GM18520 (cell line): ENCODE results near the gene B3GNT5.

Experiments used
- ATAC-seq: cut with Tn5 transposase; IDR thresholded peaks from one replicate; pipeline ENCODE4 v1.9.1; 2021; ENCODE audit not compliant: unreplicated experiment

The B3GNT5 gene

DNA sequence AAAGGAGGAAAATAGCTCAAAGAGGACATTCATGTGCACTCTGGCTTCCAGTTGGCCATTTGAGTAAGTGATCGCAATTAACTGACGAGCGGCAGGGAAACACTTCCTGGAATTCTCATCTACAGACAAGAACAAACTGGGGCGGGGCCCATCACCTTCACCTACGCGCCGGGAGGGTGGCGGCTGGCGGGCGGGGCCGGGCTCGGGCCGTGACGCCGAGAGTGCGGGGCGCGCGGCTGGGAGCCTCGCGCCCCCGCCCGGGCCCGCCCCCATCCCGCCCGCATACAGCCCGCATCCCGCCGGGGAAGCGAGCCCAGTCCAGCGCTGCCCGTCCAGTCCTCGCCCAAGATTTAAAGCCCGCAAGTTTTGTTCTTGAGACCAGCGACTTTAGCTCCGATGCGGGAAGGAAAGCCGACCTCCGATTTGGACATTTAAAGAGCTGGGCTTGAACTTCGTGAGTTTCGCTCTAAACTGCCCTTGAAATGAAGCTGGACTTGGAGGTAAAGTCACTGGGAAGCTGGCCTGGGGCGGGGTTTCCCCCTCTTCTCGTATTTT lies at the start of gene B3GNT5:
B3GNT5 (plus strand) TSS at position 281 of the 555 bp plus-strand sequence. CDS start 16,546 bp downstream, outside the sequence.
- no peak for ATAC-seq

DNA sequence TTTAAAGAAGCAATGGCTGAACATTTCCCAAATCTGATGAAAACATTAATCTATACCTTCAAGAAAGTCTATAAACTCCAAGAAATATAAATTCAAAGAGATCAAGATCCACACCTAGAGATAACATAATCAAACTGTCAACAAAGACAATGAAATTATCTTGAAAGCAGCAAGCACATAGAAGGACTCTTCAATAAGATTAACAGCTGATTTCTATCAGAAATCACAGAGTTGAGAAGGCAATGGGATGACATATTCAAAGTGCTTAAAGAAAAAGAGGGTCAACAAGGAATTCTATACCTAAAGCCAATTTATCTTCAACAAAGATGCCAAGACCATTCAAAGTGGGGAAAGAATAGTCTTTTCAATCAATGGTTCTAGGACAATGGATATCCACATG lies 49.4 kb upstream of the B3GNT5 start:
- no peak for ATAC-seq

DNA sequence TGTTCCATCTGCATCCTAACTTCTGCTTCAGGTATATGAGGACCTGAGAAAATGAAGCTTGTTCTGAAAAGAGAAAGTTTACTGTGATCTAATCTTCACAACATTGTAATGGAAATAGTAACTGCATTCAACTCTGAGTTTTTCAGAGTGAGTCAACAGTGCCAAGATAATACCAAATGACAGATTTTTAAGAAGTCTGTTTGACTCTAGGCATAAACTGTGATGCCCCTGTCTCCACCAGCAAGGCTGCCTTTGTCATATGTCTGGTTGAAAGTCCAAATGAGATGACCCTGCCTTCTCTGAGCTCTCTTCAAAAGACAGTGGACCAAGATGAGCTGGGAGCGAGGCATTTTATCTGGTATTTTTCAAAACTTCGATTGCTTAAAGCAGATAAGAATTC lies 44.8 kb upstream of the B3GNT5 start:
- no peak for ATAC-seq

- ATAC-seq = no peak
Observed at GRCh38 chr3:183208800-183209199, 44.3 kb upstream of the B3GNT5 start.

GRCh38 chr3:183210341-183210740 lies 42.7 kb upstream of the B3GNT5 start:
- no peak for ATAC-seq

- ATAC-seq = no peak
Observed at GRCh38 chr3:183210862-183211341, 42.2 kb upstream of the B3GNT5 start.

DNA sequence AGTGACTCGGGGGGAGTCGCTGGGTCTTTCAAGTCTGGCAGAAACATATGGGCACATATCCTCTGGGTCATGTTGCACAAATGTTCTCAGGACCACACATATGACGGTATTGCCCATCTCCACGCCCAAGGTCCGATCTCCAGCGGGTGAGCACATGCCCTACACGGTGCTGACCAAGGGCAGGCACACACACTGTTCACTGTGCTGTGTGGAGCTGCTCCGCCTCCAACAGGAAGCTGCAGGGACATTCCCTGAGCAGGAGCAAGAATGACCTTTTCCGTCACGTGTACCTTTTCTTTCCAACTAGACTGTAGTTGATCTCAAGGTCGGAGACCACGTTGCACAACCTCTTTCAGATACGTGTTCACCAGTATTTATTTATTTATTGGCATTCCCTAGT lies 41.7 kb upstream of the B3GNT5 start:
- no peak for ATAC-seq

GRCh38 chr3:183212096-183212495 lies 41.0 kb upstream of the B3GNT5 start:
- ATAC-seq = no peak

DNA sequence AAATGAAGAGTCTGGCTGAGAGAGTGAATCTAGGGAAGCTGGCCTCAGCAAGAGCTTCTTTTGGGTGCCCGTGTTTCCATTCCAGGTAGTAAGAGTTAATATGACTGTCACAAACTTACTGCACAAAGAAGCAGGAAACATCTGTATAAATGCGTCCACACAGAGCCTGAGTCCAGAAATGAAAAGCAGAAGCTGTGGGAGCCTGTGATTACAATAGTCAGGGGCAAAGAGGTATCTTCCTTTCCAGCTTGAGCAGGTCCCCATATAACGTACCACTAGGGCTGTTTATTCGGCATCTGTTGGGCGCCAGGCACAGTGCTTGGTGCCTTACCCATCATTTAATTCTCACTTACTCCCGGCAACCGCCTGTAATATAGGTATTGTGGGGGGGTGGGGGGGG lies 40.5 kb upstream of the B3GNT5 start:
- no peak for ATAC-seq

DNA sequence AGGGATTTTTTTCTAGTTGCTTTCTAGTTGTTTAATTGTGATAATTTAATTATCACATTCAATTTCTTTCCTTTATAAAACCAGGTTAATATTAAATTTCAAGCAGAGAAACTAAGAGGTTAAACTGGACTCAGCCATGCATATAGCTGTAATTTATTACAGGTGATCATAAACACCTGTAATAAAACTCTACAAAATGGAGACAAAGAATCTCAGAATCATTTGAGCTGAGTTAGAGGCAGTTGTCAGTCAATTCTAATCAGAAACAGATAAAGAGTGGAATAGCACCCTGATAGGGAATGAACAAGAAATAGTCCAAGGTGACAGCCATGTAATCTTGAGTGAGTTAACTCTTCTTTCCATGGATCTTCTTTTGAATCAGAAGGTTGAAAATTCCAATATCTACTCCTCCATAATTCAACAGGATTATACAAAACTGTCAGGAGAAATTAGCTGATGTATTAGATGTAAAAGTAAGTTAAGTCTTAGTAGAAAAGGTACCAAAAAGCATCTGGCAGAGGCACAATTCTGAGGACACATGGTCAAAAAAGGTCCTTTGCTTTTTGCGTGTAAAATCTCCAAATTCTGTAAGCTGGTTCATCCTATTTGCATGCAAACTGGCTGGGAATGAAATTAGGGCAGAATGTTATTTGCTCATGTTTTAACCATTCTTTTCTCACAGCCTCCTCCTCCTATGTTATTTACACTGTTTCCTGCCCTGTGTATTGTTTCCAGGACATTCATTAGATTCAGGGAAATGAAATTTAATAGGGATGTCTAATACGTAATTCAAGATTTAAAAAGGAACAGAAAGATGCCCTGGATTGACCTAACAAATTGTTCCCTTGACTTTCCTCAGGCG lies 39.4 kb upstream of the B3GNT5 start:
- no peak for ATAC-seq

- ATAC-seq = no peak
Observed at GRCh38 chr3:183214277-183214612, 38.8 kb upstream of the B3GNT5 start.

GRCh38 chr3:183215591-183216202 lies 37.4 kb upstream of the B3GNT5 start:
- no peak for ATAC-seq

DNA sequence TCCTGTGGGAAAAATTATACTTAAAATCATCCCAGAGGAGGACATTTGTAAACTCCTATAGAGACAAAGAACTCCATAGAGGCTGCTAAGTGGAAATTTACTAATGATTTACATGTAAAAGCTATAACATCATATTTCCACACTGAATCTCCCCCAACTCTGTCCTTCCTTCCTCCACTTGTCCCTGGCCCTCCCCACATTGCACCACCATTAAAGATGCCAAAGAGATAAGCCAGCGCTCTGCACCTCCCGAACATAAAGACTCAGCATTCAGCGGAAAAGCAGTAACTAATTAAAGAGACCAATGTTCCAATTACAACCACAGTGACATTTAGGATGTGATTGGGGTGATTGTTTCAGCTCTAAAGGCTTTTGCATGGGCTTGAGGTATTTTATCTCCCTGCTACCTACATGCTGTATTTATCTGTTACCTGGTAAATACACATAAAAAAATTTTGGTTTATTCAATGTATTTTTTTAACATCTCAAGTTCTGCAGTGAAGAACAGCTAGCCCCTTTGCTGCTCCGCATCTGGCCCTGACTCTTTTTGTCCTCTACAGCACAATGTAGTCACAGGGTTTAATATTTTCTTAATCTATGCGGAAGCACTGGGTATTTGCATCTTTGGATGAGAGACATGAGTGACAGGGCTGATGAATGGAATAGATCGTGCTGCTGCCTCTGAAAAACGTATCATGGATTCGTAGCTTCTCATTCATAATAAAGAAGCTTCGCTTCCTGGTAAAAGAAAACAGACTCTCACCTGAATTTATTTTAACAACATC lies 35.3 kb upstream of the B3GNT5 start:
- no peak for ATAC-seq

DNA sequence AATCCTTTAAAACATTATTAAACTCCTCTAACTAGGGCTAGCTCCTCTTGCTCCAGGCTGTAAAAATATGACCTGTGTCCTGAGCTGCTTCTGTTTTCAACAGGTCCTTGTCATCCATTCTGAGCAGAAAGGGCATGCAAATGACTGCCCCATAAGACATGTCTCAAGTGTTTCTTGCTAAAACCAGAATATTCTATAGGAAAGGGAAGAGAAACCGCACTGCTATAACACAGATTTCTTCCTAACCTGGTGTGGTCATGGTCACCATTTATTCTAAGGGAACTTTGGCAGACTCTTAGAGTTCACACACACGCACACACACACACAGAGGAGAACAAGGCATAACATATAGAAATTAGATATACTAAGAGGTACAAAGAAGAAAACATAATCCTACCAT lies 34.2 kb upstream of the B3GNT5 start:
- ATAC-seq = no peak

DNA sequence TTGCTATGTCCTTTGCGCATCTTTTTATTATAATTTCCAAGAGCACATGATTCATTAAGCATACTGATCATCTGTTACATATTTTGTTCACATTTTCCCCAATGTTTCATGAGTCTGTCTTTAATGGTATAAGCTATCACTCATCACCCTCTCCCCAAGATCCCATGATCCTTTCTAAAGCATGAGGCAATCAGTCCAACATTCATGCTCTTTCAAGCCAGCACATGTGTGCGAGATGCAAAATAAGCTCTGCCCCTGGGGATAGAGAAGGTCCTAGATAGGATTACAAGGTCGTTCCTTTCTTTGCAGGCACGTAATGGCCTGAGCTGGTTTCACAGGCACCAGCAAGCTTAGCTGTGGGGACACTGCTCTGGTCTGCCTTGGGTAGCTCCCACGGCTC lies 32.2 kb upstream of the B3GNT5 start:
- ATAC-seq = no peak

GRCh38 chr3:183222631-183223235 lies 30.3 kb upstream of the B3GNT5 start:
- no peak for ATAC-seq

DNA sequence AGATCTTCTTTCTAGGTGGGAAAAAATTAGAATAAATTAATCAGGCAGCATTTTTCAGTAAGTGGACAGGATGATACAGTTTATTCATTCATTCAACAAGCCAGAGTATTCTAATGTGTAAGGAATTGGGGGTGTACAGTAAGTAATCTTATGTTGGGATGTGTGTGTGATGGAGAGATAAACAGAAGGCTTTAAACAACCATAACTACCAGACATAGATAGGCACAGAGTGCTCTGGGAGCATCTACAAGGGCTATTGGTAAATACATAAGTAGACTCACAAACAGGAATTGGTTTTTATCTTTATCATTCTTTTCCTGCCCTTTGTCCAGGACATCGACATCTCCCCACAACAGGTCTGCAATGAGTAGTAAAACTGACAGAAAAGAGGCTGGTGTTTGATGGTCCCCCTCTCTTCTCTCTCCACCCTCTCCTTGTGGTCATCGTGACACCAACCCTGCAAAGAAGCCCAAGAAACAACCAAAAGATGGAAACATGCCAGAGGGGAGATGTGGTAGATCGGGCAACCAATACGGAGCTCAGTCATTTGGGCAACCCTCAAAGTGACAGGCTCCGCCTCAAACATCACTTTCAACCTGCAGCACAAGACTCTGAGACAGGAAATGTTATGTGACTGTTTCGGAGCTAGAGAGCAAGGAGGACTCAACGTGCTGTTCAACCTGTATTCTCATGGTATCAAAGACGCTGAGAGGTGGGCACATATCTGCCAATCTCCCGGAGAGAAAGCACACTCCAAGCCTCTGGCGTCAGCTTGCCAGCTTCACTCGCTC lies 28.7 kb upstream of the B3GNT5 start:
- ATAC-seq = no peak

DNA sequence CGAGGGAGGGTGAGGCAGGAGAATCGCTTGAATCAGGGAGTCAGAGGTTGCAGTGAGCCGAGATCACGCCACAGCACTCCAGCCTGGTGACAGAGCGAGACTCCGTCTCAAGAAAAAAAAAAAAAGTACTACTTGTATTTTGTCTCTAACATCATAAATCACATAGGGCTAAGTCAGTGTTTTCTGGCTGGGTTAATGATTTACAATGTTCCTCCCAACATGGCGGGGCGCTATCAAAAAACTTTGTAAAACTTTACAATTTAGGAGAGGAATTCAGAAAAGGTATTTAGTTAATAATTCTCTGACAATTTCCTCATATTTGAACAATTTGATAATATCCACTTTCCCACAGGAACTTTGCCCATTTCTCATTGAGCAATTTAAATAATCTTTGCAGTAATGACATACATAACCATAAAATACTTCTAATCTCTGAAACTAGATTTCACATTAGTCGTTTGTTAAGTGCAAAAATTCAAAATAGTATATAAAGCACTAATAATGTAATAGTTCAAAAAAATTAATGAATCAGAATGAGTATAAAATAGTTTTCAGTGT lies 26.6 kb upstream of the B3GNT5 start:
- ATAC-seq = no peak

DNA sequence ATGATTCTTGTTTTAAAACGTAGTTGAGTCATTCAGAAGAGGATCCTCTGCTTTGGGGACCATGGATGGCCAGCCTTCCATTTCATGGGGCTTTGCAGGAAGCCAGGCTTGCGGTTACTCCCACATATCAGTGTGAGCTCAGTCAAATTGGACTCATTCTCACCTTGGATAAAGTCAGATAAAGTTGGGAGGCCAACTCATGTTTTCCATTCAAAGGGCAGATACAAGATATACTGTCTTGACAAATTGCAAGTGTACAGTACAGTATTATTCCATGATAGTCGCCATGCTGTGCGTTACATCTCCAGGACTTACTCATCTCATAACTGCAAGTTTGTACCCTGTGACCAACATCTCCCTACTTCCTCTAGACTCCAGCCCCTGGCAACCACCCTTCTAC lies 25.5 kb upstream of the B3GNT5 start:
- ATAC-seq = no peak

- ATAC-seq = no peak
Observed at GRCh38 chr3:183229178-183229577, 23.9 kb upstream of the B3GNT5 start.
